HS-5 (cell line): ENCODE measurements around the gene SIRT3.

Source experiments
- DNase-seq: peaks from one replicate; pipeline ENCODE4 v3.0.0-alpha.2; 2012; ENCODE audit warnings: low read depth

Gene SIRT3

DNA sequence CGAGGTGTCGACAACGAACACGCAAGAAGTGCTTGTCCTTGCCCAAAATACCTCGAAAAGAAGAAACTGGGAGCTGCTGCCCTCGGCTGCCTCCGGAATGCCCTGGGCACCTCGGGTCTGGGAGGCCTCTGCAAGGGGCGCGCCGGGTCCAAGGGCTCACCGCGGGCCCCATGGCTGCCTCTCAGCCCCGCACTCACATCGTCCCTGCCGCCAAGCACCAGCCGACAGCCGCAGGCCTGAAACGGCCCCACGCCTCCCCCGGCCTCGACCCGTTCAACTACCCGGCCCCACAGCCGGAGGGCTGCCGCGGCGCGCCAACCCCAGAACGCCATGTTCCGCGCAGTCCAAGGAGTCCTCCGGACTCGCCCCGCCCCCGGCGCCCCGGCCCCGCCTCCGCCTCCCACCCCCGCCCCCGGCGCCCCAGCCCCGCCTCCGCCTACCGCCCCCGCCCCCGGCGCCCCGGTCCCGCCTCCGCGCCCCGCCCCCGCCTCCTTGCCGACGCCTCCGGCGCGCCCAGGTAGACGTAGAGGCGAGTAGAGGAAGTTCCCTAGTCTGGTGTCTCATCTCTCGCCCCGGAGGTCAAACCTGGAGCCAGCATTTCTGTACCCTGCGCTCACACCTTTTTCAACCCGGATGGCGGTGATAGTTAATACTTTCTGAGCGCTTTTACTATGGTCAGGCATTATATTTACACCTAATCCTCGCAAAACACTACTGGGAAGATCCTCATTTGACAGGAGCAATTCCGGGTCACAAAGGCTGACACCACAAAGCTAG is at the start of gene SIRT3:
TSS of gene SIRT3 (minus strand) at position 346 of the 777 bp plus-strand sequence. CDS start at position 332, 14 bp downstream.
- no peak for DNase-seq

DNA sequence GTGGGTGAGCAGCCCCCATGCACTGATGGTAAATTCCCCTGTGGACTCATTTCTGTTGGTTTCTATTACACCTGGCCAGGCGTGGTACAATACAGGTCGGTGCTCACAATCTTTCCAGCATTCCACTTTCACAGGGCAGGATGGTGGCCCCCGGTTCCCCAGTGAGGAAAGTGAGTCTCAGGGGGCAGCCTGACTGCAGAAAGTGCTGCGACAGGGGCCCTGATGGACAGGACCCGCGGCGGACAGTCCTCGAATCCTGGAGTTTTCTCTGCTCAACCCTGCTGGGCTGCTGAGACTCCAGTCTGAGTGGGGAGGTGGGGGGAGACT is 49.7 kb upstream of the SIRT3 start:
- no peak for DNase-seq

DNA sequence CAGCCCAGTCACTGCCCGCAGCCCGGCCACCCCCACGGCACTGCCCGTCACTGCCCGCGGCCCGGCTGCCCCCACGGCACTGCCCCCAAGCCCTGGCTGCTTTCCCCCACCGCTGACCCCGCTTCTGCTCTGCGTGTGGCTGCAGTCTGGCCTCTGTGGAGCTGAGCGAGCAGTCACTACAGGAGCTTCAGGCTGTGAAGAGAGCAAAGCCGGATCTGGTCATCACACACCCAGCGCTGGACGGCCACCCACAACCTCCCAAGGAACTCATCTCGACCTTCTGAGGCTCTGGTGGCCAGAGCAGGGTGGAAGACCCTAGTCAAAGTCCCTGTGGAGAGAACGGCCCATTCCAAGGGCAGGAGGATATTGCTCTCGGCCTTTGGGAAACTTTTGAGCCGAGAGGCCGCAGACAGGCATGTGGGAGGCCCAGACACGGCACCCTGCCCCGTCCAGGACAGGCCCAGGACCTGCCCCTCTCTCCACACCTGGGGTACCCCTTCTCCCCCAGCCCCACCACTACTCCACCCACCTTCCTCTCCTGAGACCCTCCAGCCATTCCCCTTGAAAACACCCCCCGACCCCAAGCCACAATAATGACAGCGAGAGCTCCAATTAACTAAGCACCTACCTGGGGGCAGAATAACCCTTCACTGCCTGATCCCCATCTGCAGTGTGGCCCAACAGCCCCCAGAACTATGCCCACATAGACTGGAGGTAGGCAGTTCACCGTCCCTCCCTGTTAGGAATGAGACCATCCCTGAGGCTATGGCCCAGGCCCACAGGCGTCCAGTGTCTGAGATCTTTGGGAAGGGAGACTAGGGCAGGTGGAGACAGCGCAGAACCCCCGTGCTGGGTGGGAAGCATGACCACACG is 49.1 kb upstream of the SIRT3 start:
- DNase-seq = no peak

DNA sequence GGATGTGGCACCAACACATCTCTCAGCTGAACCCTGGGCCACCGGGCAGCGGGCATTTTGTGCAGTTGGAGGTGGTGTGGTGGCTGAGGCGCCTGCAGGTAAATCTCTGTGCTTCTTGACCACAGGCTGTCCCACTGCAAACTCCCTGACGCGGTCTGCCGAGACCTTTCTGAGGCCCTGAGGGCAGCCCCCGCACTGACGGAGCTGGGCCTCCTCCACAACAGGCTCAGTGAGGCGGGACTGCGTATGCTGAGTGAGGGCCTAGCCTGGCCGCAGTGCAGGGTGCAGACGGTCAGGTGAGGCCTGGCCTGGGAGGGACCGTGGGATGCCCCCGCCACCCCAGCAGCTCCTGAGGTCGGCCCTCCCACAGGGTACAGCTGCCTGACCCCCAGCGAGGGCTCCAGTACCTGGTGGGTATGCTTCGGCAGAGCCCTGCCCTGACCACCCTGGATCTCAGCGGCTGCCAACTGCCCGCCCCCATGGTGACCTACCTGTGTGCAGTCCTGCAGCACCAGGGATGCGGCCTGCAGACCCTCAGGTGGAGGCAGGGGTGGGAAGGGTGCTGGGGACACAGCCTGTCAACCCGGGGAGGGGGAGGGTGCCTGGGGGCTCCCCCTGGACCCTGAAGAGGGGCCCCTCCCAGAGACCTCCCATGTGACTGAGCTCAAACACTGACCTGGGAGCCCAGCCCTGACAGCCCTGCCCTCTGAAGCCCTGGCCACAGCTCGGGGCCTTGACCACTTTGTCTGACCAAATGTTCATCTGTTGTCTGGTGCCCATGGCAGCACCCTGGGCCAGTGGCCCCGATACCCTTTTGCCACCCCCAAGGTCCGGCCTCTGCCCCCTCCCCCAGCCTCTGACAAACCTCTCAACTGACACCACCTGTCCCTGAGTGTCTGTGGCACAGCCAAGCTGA is 48.2 kb upstream of the SIRT3 start:
- DNase-seq = no peak

DNA sequence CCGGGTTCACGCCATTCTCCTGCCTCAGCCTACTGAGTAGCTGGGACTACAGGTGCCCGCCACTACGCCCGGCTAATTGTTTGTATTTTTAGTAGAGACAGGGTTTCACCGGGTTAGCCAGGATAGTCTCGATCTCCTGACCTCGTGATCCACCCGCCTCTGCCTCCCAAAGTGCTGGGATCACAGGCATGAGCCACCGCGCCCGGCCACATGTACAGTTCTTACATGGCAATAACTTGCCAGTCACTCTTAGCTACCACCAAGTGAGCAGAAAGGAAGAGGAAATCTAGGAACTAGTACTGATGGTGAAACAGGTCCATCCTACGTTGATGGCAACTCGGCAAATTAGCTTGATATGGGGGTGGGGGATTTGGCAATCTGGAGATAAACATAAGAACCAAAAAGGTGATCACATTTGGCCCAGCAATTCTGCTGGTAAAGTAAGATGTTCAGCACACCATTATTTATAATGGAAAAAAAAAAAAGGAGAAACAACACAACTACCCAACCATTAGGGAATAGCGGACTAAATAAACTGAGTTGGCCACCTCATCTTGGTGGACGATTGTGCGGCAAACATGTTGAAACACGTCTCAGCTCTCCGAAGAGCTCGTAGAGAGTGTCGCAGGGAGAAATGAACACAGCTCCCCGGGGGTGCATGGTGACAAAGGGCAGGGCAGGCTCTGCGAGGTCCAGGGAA is 47.4 kb upstream of the SIRT3 start:
- no peak for DNase-seq

DNA sequence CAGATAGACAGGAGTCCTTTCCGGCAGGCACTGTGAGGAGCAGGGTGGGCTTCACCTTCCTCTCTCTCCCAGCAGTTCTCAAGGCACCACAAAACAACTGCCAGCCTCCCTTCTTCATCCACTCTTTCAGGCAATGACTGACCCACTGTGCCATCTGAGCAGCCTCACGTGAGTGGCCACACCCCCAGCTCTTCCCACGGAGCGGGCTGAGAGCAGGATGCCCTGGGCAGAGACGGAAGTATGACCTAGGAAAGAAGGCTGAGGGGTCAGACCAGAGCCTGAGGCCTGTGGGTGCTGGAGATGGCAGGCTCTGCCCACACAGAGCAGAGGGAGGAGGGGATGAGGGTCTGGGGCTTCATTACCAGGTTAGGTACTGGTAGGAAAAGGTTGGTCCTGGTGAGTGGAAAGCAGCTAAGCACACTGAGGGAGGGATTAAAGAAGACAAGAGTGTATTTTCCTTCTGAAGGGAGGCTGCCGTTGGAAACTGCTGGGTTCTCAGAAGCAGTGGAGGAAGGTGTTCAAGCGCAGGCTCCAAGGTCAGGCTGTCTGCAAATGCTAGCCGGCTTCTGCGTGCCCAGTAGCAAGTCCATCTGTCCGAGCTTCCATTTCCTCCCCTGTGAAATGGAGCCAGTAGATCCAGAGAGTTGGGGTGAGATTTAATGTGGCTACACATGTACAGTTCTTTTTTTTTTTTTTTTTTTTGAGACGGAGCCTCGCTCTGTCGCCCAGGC is 46.7 kb upstream of the SIRT3 start:
- no peak for DNase-seq

DNA sequence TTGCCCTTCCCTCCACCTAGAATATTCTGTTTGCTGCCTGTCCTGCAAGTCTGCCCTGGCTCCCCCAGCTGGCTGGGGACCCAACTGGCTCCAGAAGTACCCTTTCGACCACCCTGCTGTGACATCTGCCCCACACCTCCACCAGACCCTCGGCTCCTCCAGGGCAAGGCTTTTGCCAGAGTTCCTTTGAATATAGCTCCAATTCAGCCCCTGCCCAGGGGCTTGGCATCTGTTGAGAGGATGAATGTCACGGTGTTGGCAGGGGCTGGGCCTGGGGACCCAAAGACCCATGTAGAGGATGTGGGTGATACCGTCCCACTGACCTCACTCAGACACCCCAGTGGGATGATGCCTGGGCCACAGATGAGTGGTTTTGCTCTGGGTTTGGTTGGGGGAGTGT is 46.0 kb upstream of the SIRT3 start:
- no peak for DNase-seq

DNA sequence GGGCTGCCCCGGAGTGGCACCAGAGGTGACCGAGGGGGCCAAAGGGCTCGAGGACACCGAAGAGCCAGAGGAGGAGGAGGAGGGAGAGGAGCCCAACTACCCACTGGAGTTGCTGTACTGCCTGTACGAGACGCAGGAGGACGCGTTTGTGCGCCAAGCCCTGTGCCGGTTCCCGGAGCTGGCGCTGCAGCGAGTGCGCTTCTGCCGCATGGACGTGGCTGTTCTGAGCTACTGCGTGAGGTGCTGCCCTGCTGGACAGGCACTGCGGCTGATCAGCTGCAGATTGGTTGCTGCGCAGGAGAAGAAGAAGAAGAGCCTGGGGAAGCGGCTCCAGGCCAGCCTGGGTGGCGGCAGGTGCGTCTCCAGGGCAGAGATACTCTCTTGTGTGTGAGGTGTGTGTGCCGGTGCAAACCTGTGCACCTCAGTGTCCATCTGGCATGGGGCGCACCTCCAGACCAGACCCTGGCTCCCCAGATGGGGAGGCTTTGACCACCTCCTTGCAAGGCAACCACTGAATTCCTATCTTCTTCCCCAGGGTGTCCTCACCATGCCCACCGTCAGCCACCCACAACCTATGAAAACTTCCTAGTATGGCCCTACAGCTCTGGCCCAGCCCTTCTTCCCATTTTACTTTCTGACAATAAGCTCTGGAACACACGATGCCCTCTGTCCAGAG is 45.5 kb upstream of the SIRT3 start:
- DNase-seq = no peak

DNA sequence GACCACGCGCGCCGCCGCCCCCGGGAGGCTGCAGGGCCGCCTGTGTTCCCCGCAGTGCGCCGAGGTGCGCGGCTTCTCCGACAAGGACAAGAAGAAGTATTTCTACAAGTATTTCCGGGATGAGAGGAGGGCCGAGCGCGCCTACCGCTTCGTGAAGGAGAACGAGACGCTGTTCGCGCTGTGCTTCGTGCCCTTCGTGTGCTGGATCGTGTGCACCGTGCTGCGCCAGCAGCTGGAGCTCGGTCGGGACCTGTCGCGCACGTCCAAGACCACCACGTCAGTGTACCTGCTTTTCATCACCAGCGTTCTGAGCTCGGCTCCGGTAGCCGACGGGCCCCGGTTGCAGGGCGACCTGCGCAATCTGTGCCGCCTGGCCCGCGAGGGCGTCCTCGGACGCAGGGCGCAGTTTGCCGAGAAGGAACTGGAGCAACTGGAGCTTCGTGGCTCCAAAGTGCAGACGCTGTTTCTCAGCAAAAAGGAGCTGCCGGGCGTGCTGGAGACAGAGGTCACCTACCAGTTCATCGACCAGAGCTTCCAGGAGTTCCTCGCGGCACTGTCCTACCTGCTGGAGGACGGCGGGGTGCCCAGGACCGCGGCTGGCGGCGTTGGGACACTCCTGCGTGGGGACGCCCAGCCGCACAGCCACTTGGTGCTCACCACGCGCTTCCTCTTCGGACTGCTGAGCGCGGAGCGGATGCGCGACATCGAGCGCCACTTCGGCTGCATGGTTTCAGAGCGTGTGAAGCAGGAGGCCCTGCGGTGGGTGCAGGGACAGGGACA is 44.8 kb upstream of the SIRT3 start:
- no peak for DNase-seq

DNA sequence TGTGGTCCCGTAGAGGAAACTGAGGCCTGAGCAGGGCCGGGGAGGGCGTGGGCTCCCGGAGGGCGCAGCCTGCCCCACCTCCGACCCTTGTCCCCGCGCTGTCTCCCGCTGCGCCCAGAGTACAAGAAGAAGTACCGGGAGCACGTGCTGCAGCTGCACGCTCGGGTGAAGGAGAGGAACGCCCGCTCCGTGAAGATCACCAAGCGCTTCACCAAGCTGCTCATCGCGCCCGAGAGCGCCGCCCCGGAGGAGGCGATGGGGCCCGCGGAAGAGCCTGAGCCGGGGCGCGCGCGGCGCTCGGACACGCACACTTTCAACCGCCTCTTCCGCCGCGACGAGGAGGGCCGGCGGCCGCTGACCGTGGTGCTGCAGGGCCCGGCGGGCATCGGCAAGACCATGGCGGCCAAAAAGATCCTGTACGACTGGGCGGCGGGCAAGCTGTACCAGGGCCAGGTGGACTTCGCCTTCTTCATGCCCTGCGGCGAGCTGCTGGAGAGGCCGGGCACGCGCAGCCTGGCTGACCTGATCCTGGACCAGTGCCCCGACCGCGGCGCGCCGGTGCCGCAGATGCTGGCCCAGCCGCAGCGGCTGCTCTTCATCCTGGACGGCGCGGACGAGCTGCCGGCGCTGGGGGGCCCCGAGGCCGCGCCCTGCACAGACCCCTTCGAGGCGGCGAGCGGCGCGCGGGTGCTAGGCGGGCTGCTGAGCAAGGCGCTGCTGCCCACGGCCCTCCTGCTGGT is 44.0 kb upstream of the SIRT3 start:
- no peak for DNase-seq

DNA sequence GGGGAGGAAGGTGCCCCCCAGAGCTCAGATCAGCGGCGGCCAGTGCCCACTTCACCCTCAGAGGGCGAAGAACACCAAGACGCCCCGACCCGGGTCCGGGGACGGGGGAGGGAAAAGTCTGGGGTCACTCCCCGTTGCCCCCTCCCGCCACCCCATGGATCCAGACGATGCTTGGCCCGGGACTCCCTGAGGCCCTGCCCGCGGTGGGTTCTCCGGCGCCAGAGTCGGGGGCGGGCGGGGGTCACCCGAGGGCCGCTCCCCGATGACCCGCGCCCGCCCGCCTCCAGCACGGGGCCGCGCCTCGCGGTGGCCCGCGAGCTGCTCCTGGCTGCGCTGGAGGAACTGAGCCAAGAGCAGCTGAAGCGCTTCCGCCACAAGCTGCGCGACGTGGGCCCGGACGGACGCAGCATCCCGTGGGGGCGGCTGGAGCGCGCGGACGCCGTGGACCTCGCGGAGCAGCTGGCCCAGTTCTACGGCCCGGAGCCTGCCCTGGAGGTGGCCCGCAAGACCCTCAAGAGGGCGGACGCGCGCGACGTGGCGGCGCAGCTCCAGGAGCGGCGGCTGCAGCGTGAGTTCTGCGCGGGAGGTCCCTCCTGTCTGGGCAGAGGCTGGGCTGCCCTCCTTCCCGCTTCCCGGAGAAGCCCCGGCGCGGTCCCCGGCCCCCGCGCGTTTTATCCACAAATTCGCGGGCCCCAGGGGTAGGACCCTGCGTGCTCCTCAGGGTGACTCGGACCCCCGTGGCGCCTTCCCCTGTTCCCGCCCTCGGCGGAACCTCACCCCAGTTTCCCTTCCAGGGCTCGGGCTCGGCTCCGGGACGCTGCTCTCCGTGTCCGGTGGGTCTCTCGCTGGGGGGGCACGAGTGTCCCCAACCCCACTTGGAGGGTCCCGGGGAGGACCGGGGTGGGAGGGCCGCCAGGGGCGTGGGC is 43.2 kb upstream of the SIRT3 start:
- DNase-seq = no peak

DNA sequence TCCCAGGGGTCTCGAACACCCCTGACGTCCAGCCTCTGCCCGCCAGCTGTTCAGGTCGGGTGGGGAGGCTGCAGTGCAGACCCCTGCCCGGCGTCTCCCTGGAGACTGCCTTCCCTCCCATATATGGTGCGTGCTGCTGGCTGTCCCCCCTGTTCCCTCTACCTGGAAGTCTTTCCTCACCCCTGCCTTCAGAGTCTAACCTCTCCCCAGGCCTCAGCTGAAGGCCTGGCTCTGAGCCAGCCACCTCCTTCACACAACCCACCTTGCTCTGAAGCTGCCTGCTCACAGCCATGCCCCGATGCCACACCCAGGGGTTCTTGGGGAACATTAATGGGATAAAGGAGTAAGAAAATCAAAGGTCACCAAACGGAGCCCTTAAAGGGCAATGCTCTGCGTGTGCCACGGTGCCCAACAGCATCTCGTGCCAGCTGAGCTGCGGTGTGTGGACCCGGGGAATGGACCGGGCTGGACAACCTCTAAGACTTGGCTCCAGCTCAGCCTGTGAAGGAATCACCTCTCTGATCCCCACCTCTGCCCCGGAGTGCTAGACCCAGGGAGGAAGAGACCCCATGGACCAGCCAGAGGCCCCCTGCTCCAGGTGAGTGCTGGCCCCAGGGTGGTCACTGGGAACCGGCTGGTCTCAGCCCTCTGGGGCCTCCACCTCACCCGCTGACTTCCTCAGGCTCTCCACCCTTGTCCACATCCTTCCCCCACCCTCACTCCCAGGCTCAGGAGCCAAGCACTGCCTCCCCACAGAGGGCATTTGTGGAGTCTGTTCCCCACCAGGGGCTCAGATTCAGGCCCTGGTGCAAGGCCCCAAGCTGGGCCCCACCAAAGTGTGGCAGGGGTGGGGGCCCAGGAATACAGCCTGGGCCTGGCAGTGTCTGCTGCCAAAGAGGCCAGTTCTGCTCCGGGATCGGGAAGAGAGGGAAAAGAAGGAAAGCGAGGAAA is 42.1 kb upstream of the SIRT3 start, which contains the start of gene NLRP6:
TSS of gene NLRP6 (plus strand) at position 407 of the 951 bp plus-strand sequence. CDS start at position 570, 163 bp downstream.
- DNase-seq = no peak

DNA sequence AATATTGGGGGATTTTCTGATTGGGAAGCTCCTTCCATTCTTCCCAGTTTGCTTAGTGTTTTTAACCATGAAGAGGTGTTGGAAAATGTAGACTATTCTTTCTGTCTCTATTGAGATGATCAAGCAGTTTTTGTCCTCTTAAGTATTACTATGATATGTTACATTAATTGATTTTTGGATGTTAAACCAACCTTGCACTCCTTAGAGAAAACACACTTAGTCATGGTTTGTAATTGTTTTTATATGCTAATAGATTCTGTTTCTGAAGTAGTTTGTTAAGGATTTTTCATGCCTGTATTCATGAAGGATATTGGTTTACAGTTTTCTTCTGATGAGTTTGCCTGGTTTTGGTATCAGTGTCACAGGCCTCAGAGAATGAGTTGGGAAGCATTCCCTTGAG is 40.1 kb upstream of the SIRT3 start:
- DNase-seq = no peak

DNA sequence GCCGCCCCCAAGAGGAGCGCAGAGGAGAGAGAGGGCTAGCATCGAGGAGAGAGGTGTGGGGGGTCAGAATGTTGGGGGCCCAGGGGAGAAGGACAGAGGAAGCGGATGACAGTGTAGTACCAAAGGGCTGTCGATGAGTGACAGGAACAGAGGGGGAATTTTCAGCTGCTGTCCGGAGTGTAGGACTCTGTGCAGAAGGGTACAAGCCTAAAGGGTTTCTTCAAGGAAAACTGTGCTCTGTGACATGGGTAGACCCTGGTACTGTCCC is 36.7 kb upstream of the SIRT3 start:
- DNase-seq = no peak

DNA sequence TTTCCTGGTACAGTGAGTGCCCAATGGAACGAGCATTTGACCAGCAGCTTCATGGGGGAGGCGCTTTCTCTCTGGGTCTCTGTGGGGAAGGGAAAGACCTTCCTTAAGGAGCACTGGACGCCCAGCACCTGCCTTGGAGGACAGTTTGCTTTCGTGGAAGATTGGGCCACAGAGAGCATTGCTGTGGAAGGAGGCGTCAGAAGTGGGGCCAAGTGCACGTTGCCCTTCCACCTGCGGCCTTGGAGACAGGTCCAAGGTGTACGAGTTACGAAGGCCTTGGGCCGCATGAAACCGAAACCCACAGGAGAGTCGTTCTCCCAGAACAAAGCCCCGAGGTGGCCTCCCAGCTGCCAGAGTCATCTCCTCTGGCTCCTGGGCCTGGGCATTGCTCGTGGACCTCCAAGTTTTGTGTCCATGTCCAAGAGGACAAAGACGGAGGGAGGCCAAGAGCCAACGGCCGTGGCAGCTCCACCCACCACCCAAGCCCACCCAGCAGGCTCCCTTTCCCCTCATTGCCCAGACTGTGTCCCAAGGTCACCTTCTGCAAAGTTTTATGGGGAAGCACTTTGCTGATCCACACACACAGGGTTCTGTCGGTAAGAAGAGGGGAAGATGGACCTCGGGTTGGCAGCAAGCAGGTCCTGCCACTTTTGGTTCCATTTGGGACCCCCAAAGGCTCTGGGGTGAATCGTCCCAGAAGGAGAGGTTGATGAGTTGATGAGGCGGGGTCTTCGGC is 36.2 kb upstream of the SIRT3 start:
- no peak for DNase-seq

DNA sequence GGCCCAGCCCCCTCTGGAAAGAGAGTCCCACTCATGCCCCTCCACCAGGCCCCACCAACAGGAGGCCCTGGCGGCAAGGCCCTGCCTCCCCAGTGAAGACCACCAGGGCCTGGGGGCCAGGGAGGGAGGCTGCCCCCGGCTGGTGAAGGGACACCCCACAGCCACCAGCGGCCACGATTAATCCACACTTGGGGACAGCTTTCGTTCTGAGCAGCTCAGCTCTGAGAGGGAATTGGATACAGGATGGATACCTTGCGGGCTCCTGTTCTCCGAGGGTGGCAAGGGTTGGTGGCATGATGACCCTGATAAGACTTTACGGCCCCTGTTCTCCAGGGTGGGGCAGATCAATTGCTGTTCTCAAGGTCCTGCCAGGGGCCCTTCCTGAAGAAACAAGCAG is 35.2 kb upstream of the SIRT3 start:
- DNase-seq = no peak
